Activated naive CD4-positive, alpha-beta T cell treated with anti-CD3 and anti-CD28 coated beads, Interleukin-2, amount 50 U/mL, for 24 hours (primary cell): ENCODE measurements around the gene ZNF732.
A peak's percentile ranks its signal among the peaks of the same experiment; 100 is the strongest.
"Not testable (repeated sequence)": the region's sequence is repeated elsewhere in the genome, so short reads cannot be mapped to it uniquely, and the experiment has no call there.

Source experiments
- H3K27ac Mint-ChIP-seq: one replicate; pipeline ENCODE4 v1.8.0; 2021; ENCODE audit warnings: mild to moderate bottlenecking, mixed read lengths
- H3K27me3 Mint-ChIP-seq: one replicate; pipeline ENCODE4 v1.8.0; 2021; ENCODE audit warnings: mixed read lengths
- H3K36me3 Mint-ChIP-seq: one replicate; pipeline ENCODE4 v1.8.0; 2021; ENCODE audit warnings: mixed read lengths
- H3K4me1 Mint-ChIP-seq: one replicate; pipeline ENCODE4 v1.8.0; 2021; ENCODE audit warnings: mixed read lengths
- H3K4me3 Mint-ChIP-seq: one replicate; pipeline ENCODE4 v1.8.0; 2021; ENCODE audit warnings: mild to moderate bottlenecking, mixed read lengths
- H3K9me3 Mint-ChIP-seq: one replicate; pipeline ENCODE4 v1.8.0; 2021; ENCODE audit warnings: mixed read lengths

The ZNF732 gene

GRCh38 chr4:304969-305680 lies at the start of gene ZNF732:
ZNF732 (minus strand) TSS chr4:305474; CDS start chr4:305310, 164 bp downstream.
- Mint-ChIP-seq H3K27ac (no peak within 1 kb of the TSS), H3K36me3 (peaks cover 23% of the 10 kb centered on the region), H3K9me3 (peaks cover 20% of the 10 kb centered on the region), H3K4me1 (peaks cover 12% of the 10 kb centered on the region), H3K27me3 (peaks cover 32% of the 10 kb centered on the region), H3K4me3 (no peak within 1 kb of the TSS)

GRCh38 chr4:340011-340410 lies 34.7 kb upstream of the ZNF732 start:
- no peak overlapping the region for H3K27ac Mint-ChIP-seq
- H3K9me3 Mint-ChIP-seq: peaks cover 20% of the 10 kb centered on the region
- peaks cover 52% of the 10 kb centered on the region for H3K36me3 Mint-ChIP-seq
- no peaks in the 10 kb centered on the region for H3K27me3 Mint-ChIP-seq
- peak overlapping the region; percentile 98 for H3K4me3 Mint-ChIP-seq
- H3K4me1 Mint-ChIP-seq: peaks cover 31% of the 10 kb centered on the region

GRCh38 chr4:338759-339097 lies 33.5 kb upstream of the ZNF732 start:
- Mint-ChIP-seq H3K9me3 (peaks cover 20% of the 10 kb centered on the region), H3K4me3 (peak overlapping the region; percentile 98), H3K36me3 (peaks cover 43% of the 10 kb centered on the region), H3K27ac (no peak overlapping the region), H3K27me3 (no peaks in the 10 kb centered on the region), H3K4me1 (peaks cover 31% of the 10 kb centered on the region)

- peaks cover 40% of the 10 kb centered on the region for H3K36me3 Mint-ChIP-seq
- H3K4me1 Mint-ChIP-seq: peaks cover 31% of the 10 kb centered on the region
Observed at GRCh38 chr4:337932-338758, 32.9 kb upstream of the ZNF732 start.

GRCh38 chr4:337143-337931 lies 32.1 kb upstream of the ZNF732 start, which contains the start of gene ZNF141:
ZNF141 (plus strand) TSS chr4:337814; CDS start chr4:337984, 170 bp downstream.
- Mint-ChIP-seq H3K9me3 (peaks cover 19% of the 10 kb centered on the region), H3K4me1 (peaks cover 31% of the 10 kb centered on the region), H3K27me3 (no peaks in the 10 kb centered on the region), H3K36me3 (peaks cover 37% of the 10 kb centered on the region), H3K4me3 (peak within 1 kb of the TSS; percentile 98), H3K27ac (peak within 1 kb of the TSS; percentile 99)

More at GRCh38 chr4:337932-338758, 32.9 kb upstream of the ZNF732 start:
- Mint-ChIP-seq H3K4me3 (peak overlapping the region; percentile 98), H3K9me3 (peaks cover 20% of the 10 kb centered on the region), H3K27me3 (no peaks in the 10 kb centered on the region), H3K27ac (peak overlapping the region; percentile 99)

- Mint-ChIP-seq H3K27ac (peak overlapping the region; percentile 99), H3K4me3 (peak overlapping the region; percentile 98), H3K4me1 (peaks cover 27% of the 10 kb centered on the region), H3K27me3 (no peaks in the 10 kb centered on the region), H3K9me3 (peaks cover 16% of the 10 kb centered on the region), H3K36me3 (peaks cover 32% of the 10 kb centered on the region)
Observed at GRCh38 chr4:336893-337142, 31.5 kb upstream of the ZNF732 start.

GRCh38 chr4:336099-336892 lies 31.0 kb upstream of the ZNF732 start:
- H3K27ac Mint-ChIP-seq: no peak overlapping the region
- H3K4me1 Mint-ChIP-seq: peaks cover 27% of the 10 kb centered on the region
- no peaks in the 10 kb centered on the region for H3K27me3 Mint-ChIP-seq
- peaks cover 16% of the 10 kb centered on the region for H3K9me3 Mint-ChIP-seq
- peaks cover 27% of the 10 kb centered on the region for H3K36me3 Mint-ChIP-seq
- H3K4me3 Mint-ChIP-seq: peak overlapping the region; percentile 74

- Mint-ChIP-seq H3K27me3 (no peaks in the 10 kb centered on the region), H3K4me3 (peak overlapping the region; percentile 74), H3K9me3 (peaks cover 13% of the 10 kb centered on the region), H3K36me3 (peaks cover 24% of the 10 kb centered on the region), H3K27ac (no peak overlapping the region), H3K4me1 (peaks cover 25% of the 10 kb centered on the region)
Observed at GRCh38 chr4:335515-335914, 30.2 kb upstream of the ZNF732 start.

- H3K4me1 Mint-ChIP-seq: no peaks in the 10 kb centered on the region
- H3K36me3 Mint-ChIP-seq: no peaks in the 10 kb centered on the region
- H3K27ac Mint-ChIP-seq: no peak overlapping the region
- no peak overlapping the region for H3K4me3 Mint-ChIP-seq
- no peaks in the 10 kb centered on the region for H3K27me3 Mint-ChIP-seq
- peaks cover 7% of the 10 kb centered on the region for H3K9me3 Mint-ChIP-seq
Observed at GRCh38 chr4:328729-329128, 23.5 kb upstream of the ZNF732 start.

GRCh38 chr4:314296-314903 lies 9.1 kb upstream of the ZNF732 start:
- peaks cover 31% of the 10 kb centered on the region for H3K9me3 Mint-ChIP-seq
- H3K4me1 Mint-ChIP-seq: no peaks in the 10 kb centered on the region
- peaks cover 7% of the 10 kb centered on the region for H3K27me3 Mint-ChIP-seq

GRCh38 chr4:309807-310206 lies 4.5 kb upstream of the ZNF732 start:
- peaks cover 12% of the 10 kb centered on the region for H3K4me1 Mint-ChIP-seq
- H3K36me3 Mint-ChIP-seq: peaks cover 16% of the 10 kb centered on the region
- H3K4me3 Mint-ChIP-seq: no peak overlapping the region
- no peak overlapping the region for H3K27ac Mint-ChIP-seq
- peaks cover 15% of the 10 kb centered on the region for H3K27me3 Mint-ChIP-seq
- peaks cover 15% of the 10 kb centered on the region for H3K9me3 Mint-ChIP-seq

More at GRCh38 chr4:314296-314903, 9.1 kb upstream of the ZNF732 start:
- H3K4me3 Mint-ChIP-seq: no peak overlapping the region
- no peak overlapping the region for H3K27ac Mint-ChIP-seq
- H3K36me3 Mint-ChIP-seq: peaks cover 16% of the 10 kb centered on the region

GRCh38 chr4:306551-306961 lies 1.3 kb upstream of the ZNF732 start:
- peaks cover 25% of the 10 kb centered on the region for H3K9me3 Mint-ChIP-seq
- H3K4me3 Mint-ChIP-seq: no peak overlapping the region
- H3K27ac Mint-ChIP-seq: no peak overlapping the region
- H3K4me1 Mint-ChIP-seq: peaks cover 12% of the 10 kb centered on the region
- peaks cover 23% of the 10 kb centered on the region for H3K36me3 Mint-ChIP-seq
- peaks cover 32% of the 10 kb centered on the region for H3K27me3 Mint-ChIP-seq

GRCh38 chr4:304516-304915 lies 758 bp downstream of the ZNF732 start:
- H3K27ac Mint-ChIP-seq, H3K4me3 Mint-ChIP-seq: not testable (repeated sequence)
- Mint-ChIP-seq H3K36me3 (peaks cover 23% of the 10 kb centered on the region), H3K9me3 (peaks cover 20% of the 10 kb centered on the region), H3K4me1 (peaks cover 12% of the 10 kb centered on the region), H3K27me3 (peaks cover 32% of the 10 kb centered on the region)

- Mint-ChIP-seq H3K9me3 (peaks cover 26% of the 10 kb centered on the region), H3K27me3 (peaks cover 25% of the 10 kb centered on the region), H3K27ac (no peak overlapping the region), H3K4me3 (no peak overlapping the region), H3K36me3 (peaks cover 19% of the 10 kb centered on the region), H3K4me1 (peaks cover 12% of the 10 kb centered on the region)
Observed at GRCh38 chr4:302381-302780, 2.9 kb downstream of the ZNF732 start.

- H3K4me1 Mint-ChIP-seq: no peaks in the 10 kb centered on the region
- peaks cover 2% of the 10 kb centered on the region for H3K36me3 Mint-ChIP-seq
- H3K27me3 Mint-ChIP-seq: no peaks in the 10 kb centered on the region
- H3K9me3 Mint-ChIP-seq: peaks cover 12% of the 10 kb centered on the region
- no peak overlapping the region for H3K4me3 Mint-ChIP-seq
- no peak overlapping the region for H3K27ac Mint-ChIP-seq
Observed at GRCh38 chr4:294732-295131, 10.5 kb downstream of the ZNF732 start.
